NCI-H2227 treated with DMSO at 0.1 percent for 48 hours (cell line): ENCODE measurements around the gene EFCC1.

ENCODE experiments used
- DNase-seq: peaks from one replicate; lab custom pipeline; 2025; lab: John Stamatoyannopoulos, UW

Gene EFCC1

GRCh38 chr3:128994581-128995546, 6.2 kb upstream of the EFCC1 start:
- DNase-seq: no peak

GRCh38 chr3:128995737-128996136, 5.4 kb upstream of the EFCC1 start:
- no peak for DNase-seq

- DNase-seq: no peak
These were observed 4.9 kb upstream of the EFCC1 start for GRCh38 chr3:128996200-128996599.

GRCh38 chr3:128996726-128997125, 4.4 kb upstream of the EFCC1 start:
- DNase-seq: no peak

- no peak for DNase-seq
These were observed 3.5 kb upstream of the EFCC1 start for GRCh38 chr3:128997486-128998133.

- no peak for DNase-seq
These were observed 2.5 kb upstream of the EFCC1 start for GRCh38 chr3:128998561-128998960.

- no peak for DNase-seq
These were observed 2.0 kb upstream of the EFCC1 start for GRCh38 chr3:128999102-128999501.

- DNase-seq: no peak
These were observed 383 bp upstream of the EFCC1 start for GRCh38 chr3:129000742-129001100.

GRCh38 chr3:129001806-129002572, 885 bp downstream of the EFCC1 start:
- DNase-seq: no peak

GRCh38 chr3:129002573-129003569, 1.8 kb downstream of the EFCC1 start:
- DNase-seq: no peak

- DNase-seq: no peak
These were observed 2.5 kb downstream of the EFCC1 start for GRCh38 chr3:129003578-129004112.

- no peak for DNase-seq
These were observed 3.7 kb downstream of the EFCC1 start for GRCh38 chr3:129004639-129005295.

GRCh38 chr3:129005526-129006303, 4.6 kb downstream of the EFCC1 start:
- no peak for DNase-seq

GRCh38 chr3:129006864-129007263, 5.8 kb downstream of the EFCC1 start:
- no peak for DNase-seq

GRCh38 chr3:129007792-129008191, 6.7 kb downstream of the EFCC1 start:
- DNase-seq: no peak

- no peak for DNase-seq
These were observed 8.2 kb downstream of the EFCC1 start for GRCh38 chr3:129009266-129009665.

- no peak for DNase-seq
These were observed 9.3 kb downstream of the EFCC1 start for GRCh38 chr3:129010310-129010956.

- no peak for DNase-seq
These were observed 12.4 kb downstream of the EFCC1 start for GRCh38 chr3:129013491-129013891.

- DNase-seq: no peak
These were observed 13.0 kb downstream of the EFCC1 start for GRCh38 chr3:129014148-129014547.
